K562 (cell line): ENCODE data around the gene ALX3. TPM values are rescaled to one million over a fixed set of nuclear protein-coding genes. Genes with fewer than 3 reads are reported as not detected.
A peak's percentile ranks its signal among the peaks of the same experiment; 100 is the strongest.

Source experiments
- HDGF ChIP-seq: fragments of 450-650 bp; IDR thresholded peaks from 2 replicates; pipeline ENCODE4 v1.6.1; 2016
- NCOA6 ChIP-seq: fragments of 450-650 bp; IDR thresholded peaks from 2 replicates; pipeline ENCODE4 v1.6.1; 2017; ENCODE audit warnings: mild to moderate bottlenecking
- STAT5B ChIP-seq: fragments of 250-450 bp; sonication (Bioruptor Pico); IDR thresholded peaks from 2 replicates; pipeline ENCODE4 v1.8.0; 2021; ENCODE audit warnings: mild to moderate bottlenecking, inconsistent platforms
- ZNF79 ChIP-seq: fragments of 250-450 bp; sonication (Bioruptor Pico); IDR thresholded peaks from 2 replicates; pipeline ENCODE4 v1.4.0; 2020; ENCODE audit warnings: low read depth, mild to moderate bottlenecking, moderate library complexity
- polyA plus RNA-seq, 8 experiments: library from polyadenylated mRNA; depleted of rRNA in 4 of 8; stranded (reverse) in 5 of 8; unstranded in 3 of 8; fragments of >200 nt; fragmentation: Nextera tagmentation in 2 of 8; fragmentation: Illumina TruSeq in 1 of 8; extraction: Ambion mirVana in 2 of 8; extraction: Trizol in 1 of 8; gene quantifications; 2 replicates each; pipeline versions ENCODE4 v1.2.1 to v1.2.3, GENCODE V29; 2011 to 2014; ENCODE audit warnings: inconsistent platforms in 1 of 8, missing spikeins in 1 of 8
- total RNA-seq, 7 experiments: library from RNA; depleted of rRNA in 6 of 7; stranded (reverse); fragments of >200 nt in 6 of 7; fragmentation: Illumina TruSeq in 2 of 7; extraction: Trizol in 2 of 7; gene quantifications; 2 replicates each; pipeline versions ENCODE4 v1.2.1 to v1.2.3, GENCODE V29; 2011 to 2021; ENCODE audit warnings: low replicate concordance in 1 of 7
- TF ChIP-seq, protein P1 (sequence below): sonication (generic); formaldehyde crosslinking; IDR thresholded peaks from 2 replicates; pipeline ENCODE4 v1.8.0; 2022; ENCODE audit warnings: mild to moderate bottlenecking, missing genetic modification reagents
- TF ChIP-seq, protein P2 (sequence below): sonication (generic); formaldehyde crosslinking; IDR thresholded peaks from 2 replicates; pipeline ENCODE4 v1.9.0; 2022; ENCODE audit warnings: mild to moderate bottlenecking, missing genetic modification reagents

The ALX3 gene
- total and polyA plus RNA-seq, 9 of the 15 experiments (the other 6 are each of a cell fraction or from before 2014, with no cell fraction given) = not detected

DNA sequence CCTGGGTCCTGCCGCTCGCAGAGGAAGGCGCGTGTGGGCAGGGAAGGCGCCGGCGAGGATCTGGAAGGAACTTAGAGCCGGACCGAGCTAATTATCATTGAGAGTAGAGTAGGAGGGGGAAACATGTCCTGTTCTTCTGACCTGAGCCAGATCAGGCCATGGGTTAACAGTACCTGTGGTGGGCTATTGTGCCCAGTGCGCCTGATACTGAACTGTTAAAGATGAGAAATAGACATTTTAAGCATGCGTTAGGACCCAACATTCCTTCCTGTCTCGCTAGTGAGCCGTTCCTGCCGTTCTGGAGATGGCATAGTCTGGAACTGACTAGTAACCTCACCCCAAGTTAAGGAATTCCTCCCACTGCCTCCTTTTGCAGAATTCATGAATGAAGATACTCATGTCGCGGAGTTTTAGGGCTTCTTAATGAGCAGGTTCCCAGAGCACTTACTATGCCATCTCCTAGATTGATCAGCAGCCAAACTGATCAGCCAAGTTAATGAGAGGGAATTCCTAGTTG, 35.2 kb downstream of the ALX3 start (continued):
- TF ChIP-seq, protein P1, sequence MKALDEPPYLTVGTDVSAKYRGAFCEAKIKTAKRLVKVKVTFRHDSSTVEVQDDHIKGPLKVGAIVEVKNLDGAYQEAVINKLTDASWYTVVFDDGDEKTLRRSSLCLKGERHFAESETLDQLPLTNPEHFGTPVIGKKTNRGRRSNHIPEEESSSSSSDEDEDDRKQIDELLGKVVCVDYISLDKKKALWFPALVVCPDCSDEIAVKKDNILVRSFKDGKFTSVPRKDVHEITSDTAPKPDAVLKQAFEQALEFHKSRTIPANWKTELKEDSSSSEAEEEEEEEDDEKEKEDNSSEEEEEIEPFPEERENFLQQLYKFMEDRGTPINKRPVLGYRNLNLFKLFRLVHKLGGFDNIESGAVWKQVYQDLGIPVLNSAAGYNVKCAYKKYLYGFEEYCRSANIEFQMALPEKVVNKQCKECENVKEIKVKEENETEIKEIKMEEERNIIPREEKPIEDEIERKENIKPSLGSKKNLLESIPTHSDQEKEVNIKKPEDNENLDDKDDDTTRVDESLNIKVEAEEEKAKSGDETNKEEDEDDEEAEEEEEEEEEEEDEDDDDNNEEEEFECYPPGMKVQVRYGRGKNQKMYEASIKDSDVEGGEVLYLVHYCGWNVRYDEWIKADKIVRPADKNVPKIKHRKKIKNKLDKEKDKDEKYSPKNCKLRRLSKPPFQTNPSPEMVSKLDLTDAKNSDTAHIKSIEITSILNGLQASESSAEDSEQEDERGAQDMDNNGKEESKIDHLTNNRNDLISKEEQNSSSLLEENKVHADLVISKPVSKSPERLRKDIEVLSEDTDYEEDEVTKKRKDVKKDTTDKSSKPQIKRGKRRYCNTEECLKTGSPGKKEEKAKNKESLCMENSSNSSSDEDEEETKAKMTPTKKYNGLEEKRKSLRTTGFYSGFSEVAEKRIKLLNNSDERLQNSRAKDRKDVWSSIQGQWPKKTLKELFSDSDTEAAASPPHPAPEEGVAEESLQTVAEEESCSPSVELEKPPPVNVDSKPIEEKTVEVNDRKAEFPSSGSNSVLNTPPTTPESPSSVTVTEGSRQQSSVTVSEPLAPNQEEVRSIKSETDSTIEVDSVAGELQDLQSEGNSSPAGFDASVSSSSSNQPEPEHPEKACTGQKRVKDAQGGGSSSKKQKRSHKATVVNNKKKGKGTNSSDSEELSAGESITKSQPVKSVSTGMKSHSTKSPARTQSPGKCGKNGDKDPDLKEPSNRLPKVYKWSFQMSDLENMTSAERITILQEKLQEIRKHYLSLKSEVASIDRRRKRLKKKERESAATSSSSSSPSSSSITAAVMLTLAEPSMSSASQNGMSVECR (CRISPR knock-in tag) = peak; percentile 3; the same call in 1 of the 2 replicates
- no peak for TF ChIP-seq ZNF79 (CRISPR knock-in tag)
- no peak for TF ChIP-seq STAT5B
- 0 out of 2 replicates have a peak, but pooled peaks have one; percentile 25 for TF ChIP-seq HDGF
- TF ChIP-seq, protein P2, sequence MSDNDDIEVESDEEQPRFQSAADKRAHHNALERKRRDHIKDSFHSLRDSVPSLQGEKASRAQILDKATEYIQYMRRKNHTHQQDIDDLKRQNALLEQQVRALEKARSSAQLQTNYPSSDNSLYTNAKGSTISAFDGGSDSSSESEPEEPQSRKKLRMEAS (CRISPR knock-in tag) = peak; percentile 81
- no peak for TF ChIP-seq NCOA6
